HG03565 (cell line): ENCODE measurements around the gene PDE8B.

Source experiments
- ATAC-seq: cut with Tn5 transposase; IDR thresholded peaks from one replicate; pipeline ENCODE4 v1.9.1; 2021; ENCODE audit warnings: mild to moderate bottlenecking, moderate library complexity; ENCODE audit not compliant: unreplicated experiment

Gene PDE8B

GRCh38 chr5:77230727-77231470 lies 20.4 kb downstream of the PDE8B start:
- no peak for ATAC-seq

- ATAC-seq: no peak
Measured at GRCh38 chr5:77231471-77232138, 21.1 kb downstream of the PDE8B start.

- no peak for ATAC-seq
Measured at GRCh38 chr5:77232574-77233358, 22.3 kb downstream of the PDE8B start.

GRCh38 chr5:77235846-77236721 lies 25.6 kb downstream of the PDE8B start:
- ATAC-seq: no peak

GRCh38 chr5:77239126-77239741 lies 28.8 kb downstream of the PDE8B start:
- no peak for ATAC-seq

- no peak for ATAC-seq
Measured at GRCh38 chr5:77241444-77241843, 31.0 kb downstream of the PDE8B start.

GRCh38 chr5:77249475-77249874 lies 39.0 kb downstream of the PDE8B start:
- no peak for ATAC-seq

- ATAC-seq: no peak
Measured at GRCh38 chr5:77250021-77250420, 39.5 kb downstream of the PDE8B start.

GRCh38 chr5:77251921-77252320 lies 41.4 kb downstream of the PDE8B start:
- no peak for ATAC-seq

GRCh38 chr5:77255617-77256016 lies 45.1 kb downstream of the PDE8B start:
- no peak for ATAC-seq

GRCh38 chr5:77256406-77256805 lies 45.9 kb downstream of the PDE8B start:
- no peak for ATAC-seq

GRCh38 chr5:77258652-77259051 lies 48.2 kb downstream of the PDE8B start:
- no peak for ATAC-seq

GRCh38 chr5:77259476-77259875 lies 49.0 kb downstream of the PDE8B start:
- no peak for ATAC-seq

GRCh38 chr5:77262697-77263096 lies 52.2 kb downstream of the PDE8B start:
- no peak for ATAC-seq

- ATAC-seq: no peak
Measured at GRCh38 chr5:77266291-77266690, 55.8 kb downstream of the PDE8B start.

- no peak for ATAC-seq
Measured at GRCh38 chr5:77267496-77267895, 57.0 kb downstream of the PDE8B start.

- ATAC-seq: no peak
Measured at GRCh38 chr5:77272206-77272605, 61.7 kb downstream of the PDE8B start.

- no peak for ATAC-seq
Measured at GRCh38 chr5:77277759-77278158, 67.3 kb downstream of the PDE8B start.

GRCh38 chr5:77280036-77280435 lies 69.6 kb downstream of the PDE8B start:
- no peak for ATAC-seq

- ATAC-seq: no peak
Measured at GRCh38 chr5:77281969-77282336, 71.5 kb downstream of the PDE8B start.
